K562 (cell line): ENCODE results near the gene PWWP2A. TPM values are rescaled to one million over a fixed set of nuclear protein-coding genes. Genes with fewer than 3 reads are reported as not detected.
A peak's percentile ranks its signal among the peaks of the same experiment; 100 is the strongest.
"Not testable (repeated sequence)": the region's sequence is repeated elsewhere in the genome, so short reads cannot be mapped to it uniquely, and the experiment has no call there.

Experiments
- ATAC-seq: fragments of 200-7000 bp; cut with Tn5 transposase; 3 replicates; pipeline ENCODE4 v1.9.1; 2020; ENCODE audit warnings: moderate library complexity
- BruUV-seq: library from RNA; stranded (reverse); fragments of 400-500 nt; replicated peaks from 2 replicates; lab custom pipeline; 2021; lab: Mats Ljungman, UMichigan
- CTCF ChIA-PET: fragments of 300-600 bp; formaldehyde crosslinking; extraction: SDS; loops from one replicate; lab custom pipeline; 2021; ENCODE audit warnings: low intra/inter-chr PET ratio; lab: Yijun Ruan, JAX
- POLR2A ChIA-PET: fragments of 300-600, 350-650 bp; sonication (Branson Sonifier 250); formaldehyde crosslinking; extraction: SDS; loops from one replicate; lab custom pipeline; 2021; ENCODE audit warnings: antibody characterized with exemption, inconsistent platforms; lab: Yijun Ruan, JAX
- DNase-seq, 4 experiments: peaks; one replicate each; pipeline versions ENCODE4 v3.0.0 to v3.0.0-alpha.2; 2011 to 2018; ENCODE audit warnings: low spot score in 3 of 4, mixed read lengths in 3 of 4; ENCODE audit errors: extremely low read depth in 1 of 4
- FAIRE-seq: peaks from 2 replicates; lab custom pipeline; 2011; peaks lifted over from hg19 to GRCh38; lab: Jason Lieb, UNC
- H2AFZ ChIP-seq: 2 replicates; pipeline ENCODE4 v1.6.0; 2011; ENCODE audit warnings: low read depth, low read length, control low read depth, inconsistent platforms
- H3K27ac ChIP-seq: fragments of 200-600 bp; 3 replicates; pipeline ENCODE4 v1.8.0; 2011; ENCODE audit warnings: low read depth, mild to moderate bottlenecking, control low read depth, inconsistent platforms, low read length, moderate library complexity, mixed read lengths; ENCODE audit errors: extremely low read depth
- H3K27me3 ChIP-seq, 2 experiments: fragments of 300-600 bp in 1 of 2; 2 replicates in 1 of 2; 3 replicates in 1 of 2; pipeline versions ENCODE4 v1.6.0 to v1.8.0; 2011; ENCODE audit warnings: inconsistent platforms in 2 of 2, low read length in 2 of 2, mild to moderate bottlenecking in 1 of 2, mixed read lengths in 1 of 2, moderate library complexity in 1 of 2; ENCODE audit not compliant: control insufficient read depth in 2 of 2, insufficient read depth in 2 of 2
- H3K36me3 ChIP-seq: fragments of 300-600 bp; 3 replicates; pipeline ENCODE4 v1.8.0; 2011; ENCODE audit warnings: mild to moderate bottlenecking, low read length, inconsistent platforms; ENCODE audit not compliant: control insufficient read depth, insufficient read depth
- H3K4me1 ChIP-seq, 2 experiments: fragments of 200-600 bp in 1 of 2; replicated peaks in 1 of 2; 2 replicates in 1 of 2; 3 replicates in 1 of 2; pipeline versions ENCODE4 v1.5.1 to v1.8.0; 2011; ENCODE audit warnings: inconsistent platforms in 2 of 2, low read length in 2 of 2, mild to moderate bottlenecking in 1 of 2, mixed read lengths in 1 of 2, moderate library complexity in 1 of 2; ENCODE audit not compliant: control insufficient read depth in 2 of 2, insufficient read depth in 2 of 2
- H3K4me2 ChIP-seq: 2 replicates; pipeline ENCODE4 v1.6.1; 2011; ENCODE audit warnings: low read length, control low read depth, inconsistent platforms, mixed read lengths; ENCODE audit not compliant: insufficient read depth
- H3K4me3 ChIP-seq: fragments of 200-600 bp; sonication (generic), shearing (Covaris generic); 2 replicates; pipeline ENCODE4 v1.5.1; 2016; ENCODE audit warnings: control low read depth, inconsistent platforms
- H3K79me2 ChIP-seq: fragments of 200-600 bp; 3 replicates; pipeline ENCODE4 v1.8.0; 2011; ENCODE audit warnings: low read length, inconsistent platforms; ENCODE audit not compliant: control insufficient read depth, insufficient read depth
- H3K9ac ChIP-seq, 2 experiments: 2 replicates each; pipeline versions ENCODE4 v1.6.0 to v1.6.1; 2011; ENCODE audit warnings: low read depth in 2 of 2, low read length in 2 of 2, control low read depth in 1 of 2, inconsistent platforms in 1 of 2, mild to moderate bottlenecking in 1 of 2, mixed read lengths in 1 of 2; ENCODE audit not compliant: insufficient read depth in 1 of 2
- H3K9me1 ChIP-seq: one replicate; pipeline ENCODE4 v1.6.0; 2011; ENCODE audit warnings: inconsistent platforms, mild to moderate bottlenecking, low read length, moderate library complexity; ENCODE audit not compliant: control insufficient read depth, insufficient read depth
- H3K9me3 ChIP-seq: replicated peaks from 2 replicates; pipeline ENCODE4 v1.5.1; 2011; ENCODE audit warnings: low read depth, low read length, inconsistent platforms; ENCODE audit not compliant: control insufficient read depth, insufficient read depth
- H4K20me1 ChIP-seq: replicated peaks from 2 replicates; pipeline ENCODE4 v1.6.1; 2011; ENCODE audit warnings: low read length, inconsistent platforms, mixed read lengths; ENCODE audit not compliant: control insufficient read depth, insufficient read depth
- EP300 ChIP-seq: IDR thresholded peaks from 2 replicates; pipeline ENCODE4 v1.6.1; 2012; ENCODE audit warnings: low read length, improper control_type of control experiment
- NRF1 ChIP-seq, 2 experiments: fragments of 450-650 bp; IDR thresholded peaks in 1 of 2; conservative IDR thresholded peaks in 1 of 2; 2 replicates each; pipeline ENCODE4 v1.6.1; 2014; ENCODE audit warnings: mild to moderate bottlenecking in 2 of 2
- TARDBP ChIP-seq: fragments of 450-650 bp; IDR thresholded peaks from 2 replicates; pipeline ENCODE4 v1.6.1; 2016
- WGBS: fragments of 100-300 bp; shearing (Covaris generic); methylation state at CpG from one replicate; pipeline ENCODE4 v1.1.6; 2016; ENCODE audit warnings: low coverage, mixed read lengths; ENCODE audit not compliant: insufficient coverage; ENCODE audit errors: missing lambda C conversion rate; 5-methylcytosine and 5-hydroxymethylcytosine counted together
- in situ Hi-C: fragments of 300-500 bp; cut with MboI; formaldehyde crosslinking; loops from 4 replicates; pipeline ENCODE4 v1.15.0; 2018; ENCODE audit warnings: inconsistent platforms, mixed read lengths
- intact Hi-C: fragments of 100-400 bp; cut with micrococcal nuclease; formaldehyde crosslinking; loops from 2 replicates; pipeline ENCODE4 v1.14.2; 2022
- polyA plus RNA-seq, 8 experiments: library from polyadenylated mRNA; depleted of rRNA in 4 of 8; stranded (reverse) in 5 of 8; unstranded in 3 of 8; fragments of >200 nt; fragmentation: Nextera tagmentation in 2 of 8; fragmentation: Illumina TruSeq in 1 of 8; extraction: Ambion mirVana in 2 of 8; extraction: Trizol in 1 of 8; gene quantifications; 2 replicates each; pipeline versions ENCODE4 v1.2.1 to v1.2.3, GENCODE V29; 2011 to 2014; ENCODE audit warnings: inconsistent platforms in 1 of 8, missing spikeins in 1 of 8
- total RNA-seq, 7 experiments: library from RNA; depleted of rRNA in 6 of 7; stranded (reverse); fragments of >200 nt in 6 of 7; fragmentation: Illumina TruSeq in 2 of 7; extraction: Trizol in 2 of 7; gene quantifications; 2 replicates each; pipeline versions ENCODE4 v1.2.1 to v1.2.3, GENCODE V29; 2011 to 2021; ENCODE audit warnings: low replicate concordance in 1 of 7

PWWP2A gene
- total and polyA plus RNA-seq, 9 of the 15 experiments (the other 6 are each of a cell fraction or from before 2014, with no cell fraction given): 2.7 to 26.3 (median 14.6) TPM

GRCh38 chr5:160071516-160071915 is 47.7 kb downstream of the PWWP2A start:
- CTCF ChIA-PET: no interaction called here
- intact Hi-C loops: no loop called here
- 28% methylated on average over 8 of the region's 8 CpGs for WGBS

GRCh38 chr5:160069120-160069519 is 50.1 kb downstream of the PWWP2A start:
- H3K27ac ChIP-seq, intact Hi-C loops, CTCF ChIA-PET, H3K4me3 ChIP-seq, H3K9me1 ChIP-seq, H3K9me3 ChIP-seq, BruUV-seq, H3K4me1 ChIP-seq, FAIRE-seq, DNase-seq, H3K27me3 ChIP-seq, H4K20me1 ChIP-seq, in situ Hi-C loops, H3K79me2 ChIP-seq, ATAC-seq, H2AFZ ChIP-seq, H3K4me2 ChIP-seq: not testable (repeated sequence)
- Histone ChIP-seq H3K36me3 (peaks cover 13% of the 10 kb centered on the region; the same call in 2 of the 3 replicates), H3K9ac (peak overlapping the region in 1 of 2 experiments; percentile 35; a peak in 1 of 4 replicates)
- 47% methylated on average over 5 of the region's 5 CpGs for WGBS
- POLR2A ChIA-PET: interaction anchor here (0.6 to 1.1 kb wide), 4 partner anchors 17 to 264 kb away, joined by 3 read pairs; no protein-coding TSS in a partner anchor

More at GRCh38 chr5:160071516-160071915, 47.7 kb downstream of the PWWP2A start:
- in situ Hi-C loops: no loop called here
- no peak for TF ChIP-seq EP300
- no peak for TF ChIP-seq TARDBP
- peak in 1 of 2 experiments; percentile 24; a peak in 1 of 4 replicates for TF ChIP-seq NRF1 (conservative IDR thresholded peaks at IDR 0.05 in 1 of 2, IDR thresholded peaks at IDR 0.05 in 1 of 2)
- H3K9me1 ChIP-seq: no peaks in the 10 kb centered on the region
- H3K9me3 ChIP-seq: no peaks in the 10 kb centered on the region
- no peaks in the 10 kb centered on the region for H3K36me3 ChIP-seq
- FAIRE-seq (no peak), DNase-seq (no peak), ATAC-seq (no peak)
- no peaks in the 10 kb centered on the region for H3K79me2 ChIP-seq
- H3K9ac ChIP-seq: no peak overlapping the region
- no TSS peak for BruUV-seq
- POLR2A ChIA-PET: interaction anchor here (0.8 to 1.9 kb wide), 2 partner anchors 9 to 170 kb away, joined by 3 to 11 read pairs; no protein-coding TSS in a partner anchor
- H2AFZ ChIP-seq: no peak overlapping the region
- no peak overlapping the region for H3K4me2 ChIP-seq
- H3K4me1 ChIP-seq: no peaks in the 10 kb centered on the region; a peak in 1 of 5 replicates
- H3K4me3 ChIP-seq: no peak overlapping the region
- no peaks in the 10 kb centered on the region for H3K27me3 ChIP-seq
- H3K27ac ChIP-seq: no peak overlapping the region
- no peaks in the 10 kb centered on the region for H4K20me1 ChIP-seq
